SK-N-SH (cell line): ENCODE data around the gene NCS1. TPM values are rescaled to one million over a fixed set of nuclear protein-coding genes. Genes with fewer than 3 reads are reported as not detected.

Experiments used
- CTCF ChIA-PET: fragments of 300-600, 350-600 bp; formaldehyde crosslinking; extraction: SDS; loops from one replicate; lab custom pipeline; 2021; lab: Yijun Ruan, JAX
- POLR2A ChIA-PET: fragments of 350-600 bp; sonication (Branson Sonifier 250); formaldehyde crosslinking; extraction: SDS; loops from one replicate; lab custom pipeline; 2020; ENCODE audit warnings: antibody characterized with exemption, inconsistent platforms; lab: Yijun Ruan, JAX
- DNase-seq: peaks from one replicate; pipeline ENCODE4 v3.0.0; 2012
- H2AFZ ChIP-seq: fragments of 200-600 bp; sonication (generic); 2 replicates; pipeline ENCODE4 v1.8.1; 2016; ENCODE audit warnings: antibody characterized with exemption, mild to moderate bottlenecking, low read depth
- H3F3A ChIP-seq: fragments of 200-600 bp; sonication (generic); replicated peaks from 2 replicates; pipeline ENCODE3; 2016; ENCODE audit warnings: antibody characterized with exemption, mild to moderate bottlenecking; ENCODE audit not compliant: insufficient read depth
- H3K27ac ChIP-seq, 2 experiments: fragments of 200-500 bp in 1 of 2; fragments of 200-600 bp in 1 of 2; sonication (Bioruptor generic) in 1 of 2; sonication (generic), shearing (Covaris generic) in 1 of 2; 2 replicates each; pipeline versions ENCODE4 v1.5.1 to v1.6.1; 2014 to 2016; ENCODE audit warnings: low read depth in 2 of 2, inconsistent platforms in 1 of 2, low read length in 1 of 2, mild to moderate bottlenecking in 1 of 2, mixed read lengths in 1 of 2
- H3K27me3 ChIP-seq: fragments of 200-600 bp; sonication (generic), shearing (Covaris generic); 2 replicates; pipeline ENCODE4 v1.6.1; 2016; ENCODE audit warnings: mixed run types; ENCODE audit not compliant: insufficient read depth
- H3K36me3 ChIP-seq, 2 experiments: fragments of 200-500 bp in 1 of 2; fragments of 200-600 bp in 1 of 2; sonication (Bioruptor generic) in 1 of 2; sonication (generic) in 1 of 2; replicated peaks in 1 of 2; 2 replicates each; pipeline versions ENCODE3 to v1.5.1; 2014 to 2016; ENCODE audit warnings: low read length in 1 of 2, mild to moderate bottlenecking in 1 of 2; ENCODE audit not compliant: insufficient read depth in 2 of 2, control insufficient read depth in 1 of 2
- H3K4me1 ChIP-seq, 2 experiments: fragments of 200-500 bp in 1 of 2; fragments of 200-600 bp in 1 of 2; sonication (Bioruptor generic) in 1 of 2; sonication (generic), shearing (Covaris generic) in 1 of 2; 2 replicates each; pipeline versions ENCODE4 v1.5.1 to v1.6.1; 2014 to 2016; ENCODE audit warnings: low read depth in 1 of 2, low read length in 1 of 2, mixed run types in 1 of 2; ENCODE audit not compliant: insufficient read depth in 2 of 2, control insufficient read depth in 1 of 2
- H3K4me2 ChIP-seq: fragments of 200-600 bp; sonication (generic), shearing (Covaris generic); 2 replicates; pipeline ENCODE4 v1.6.1; 2017; ENCODE audit warnings: mixed run types
- H3K4me3 ChIP-seq, 2 experiments: fragments of 200-500 bp in 1 of 2; fragments of 200-600 bp in 1 of 2; sonication (Bioruptor generic) in 1 of 2; sonication (generic), shearing (Covaris generic) in 1 of 2; 2 replicates each; pipeline versions ENCODE4 v1.5.1 to v1.8.1; 2014 to 2016; ENCODE audit warnings: low read depth in 2 of 2, inconsistent platforms in 1 of 2, low read length in 1 of 2, mild to moderate bottlenecking in 1 of 2, mixed read lengths in 1 of 2, moderate library complexity in 1 of 2
- H3K79me2 ChIP-seq: fragments of 200-600 bp; sonication (generic); 2 replicates; pipeline ENCODE4 v1.8.1; 2017; ENCODE audit warnings: mild to moderate bottlenecking; ENCODE audit not compliant: insufficient read depth
- H3K9ac ChIP-seq: fragments of 200-600 bp; sonication (generic); 2 replicates; pipeline ENCODE4 v1.6.1; 2017; ENCODE audit warnings: mixed run types
- H3K9me2 ChIP-seq: fragments of 200-600 bp; sonication (generic); 2 replicates; pipeline ENCODE4 v1.6.1; 2017; ENCODE audit warnings: mixed run types
- H3K9me3 ChIP-seq: fragments of 200-600 bp; sonication (generic); 2 replicates; pipeline ENCODE4 v1.6.1; 2017; ENCODE audit warnings: mixed run types, mild to moderate bottlenecking, moderate library complexity
- H4K20me1 ChIP-seq: fragments of 200-600 bp; sonication (generic); 2 replicates; pipeline ENCODE4 v1.6.1; 2017; ENCODE audit warnings: mild to moderate bottlenecking, mixed run types; ENCODE audit not compliant: insufficient read depth
- ELF1 ChIP-seq: IDR thresholded peaks from 2 replicates; pipeline ENCODE4 v1.4.0; 2012
- FOSL2 ChIP-seq: IDR thresholded peaks from 2 replicates; pipeline ENCODE4 v1.4.0; 2012; ENCODE audit warnings: low read depth, mild to moderate bottlenecking, moderate library complexity, borderline replicate concordance
- GABPA ChIP-seq: IDR thresholded peaks from 2 replicates; pipeline ENCODE4 v1.4.0; 2012; ENCODE audit warnings: low read depth, mild to moderate bottlenecking
- JUND ChIP-seq: IDR thresholded peaks from 2 replicates; pipeline ENCODE4 v1.4.0; 2012
- RFX5 ChIP-seq: IDR thresholded peaks from 2 replicates; pipeline ENCODE4 v1.6.1; 2012; ENCODE audit warnings: mild to moderate bottlenecking, improper control_type of control experiment, low read length
- RXRA ChIP-seq: IDR thresholded peaks from 2 replicates; pipeline ENCODE4 v1.4.0; 2012; ENCODE audit warnings: low read depth, mild to moderate bottlenecking, borderline replicate concordance
- SIN3A ChIP-seq: IDR thresholded peaks from 2 replicates; pipeline ENCODE4 v1.6.1; 2012; ENCODE audit warnings: low read depth, mild to moderate bottlenecking, low read length, moderate library complexity, borderline replicate concordance
- SMC3 ChIP-seq: IDR thresholded peaks from 2 replicates; pipeline ENCODE4 v1.6.1; 2012; ENCODE audit warnings: low read depth, low read length, improper control_type of control experiment
- TAF1 ChIP-seq: IDR thresholded peaks from 2 replicates; pipeline ENCODE4 v1.6.1; 2012; ENCODE audit warnings: low read depth, mild to moderate bottlenecking, low read length, moderate library complexity, borderline replicate concordance
- TEAD4 ChIP-seq: IDR thresholded peaks from 2 replicates; pipeline ENCODE4 v1.4.0; 2012; ENCODE audit warnings: mild to moderate bottlenecking, borderline replicate concordance; ENCODE audit not compliant: insufficient read depth
- WGBS: methylation state at CpG from one replicate; pipeline ENCODE4 v1.1.6; 2017; ENCODE audit warnings: low lambda C conversion rate; 5-methylcytosine and 5-hydroxymethylcytosine counted together
- polyA plus RNA-seq, 3 experiments: library from polyadenylated mRNA; depleted of rRNA; stranded (reverse); fragments of >200 nt; gene quantifications; 2 replicates each; pipeline ENCODE4 v1.2.3, GENCODE V29; 2012
- TF ChIP-seq, protein P1 (sequence below): IDR thresholded peaks from 2 replicates; pipeline ENCODE4 v1.6.1; 2012; ENCODE audit warnings: mild to moderate bottlenecking, low read depth, low read length, moderate library complexity
- TF ChIP-seq, protein P2 (sequence below): fragments of 200-600 bp; sonication (generic); IDR thresholded peaks from 2 replicates; pipeline ENCODE4 v1.6.1; 2017; ENCODE audit warnings: antibody characterized with exemption, mild to moderate bottlenecking, moderate library complexity
- TF ChIP-seq, protein P3 (sequence below): IDR thresholded peaks from 2 replicates; pipeline ENCODE4 v1.4.0; 2012; ENCODE audit warnings: low read depth, borderline replicate concordance

The NCS1 gene
- polyA plus RNA-seq, 1 of the 3 experiments (the other 2 are of a cell fraction), result 40.6 TPM

GRCh38 chr9:130225586-130225985 is 53.4 kb downstream of the NCS1 start:
- DNase-seq, result no peak
- Histone ChIP-seq H3K27ac (no peak overlapping the region), H3K9me2 (no peaks in the 10 kb centered on the region), H3K27me3 (no peaks in the 10 kb centered on the region), H3K4me1 (peaks cover 0 to 3% of the 10 kb centered on the region in 2 experiments; a peak in 1 of 4 replicates), H3K79me2 (no peaks in the 10 kb centered on the region), H4K20me1 (no peaks in the 10 kb centered on the region), H3K9ac (no peak overlapping the region), H3K4me3 (no peak overlapping the region), H3K4me2 (no peak overlapping the region), H3K9me3 (no peaks in the 10 kb centered on the region; the same call in 1 of the 2 replicates), H2AFZ (no peak overlapping the region), H3F3A (peaks cover 6% of the 10 kb centered on the region), H3K36me3 (peaks cover 20 to 51% of the 10 kb centered on the region in 2 experiments)
- ChIA-PET POLR2A (no interaction called here), CTCF (interaction anchor here (1.1 to 4.3 kb wide), 3 partner anchors 11 to 119 kb away, joined by 3 to 28 read pairs (median 4); no protein-coding TSS in a partner anchor)
- 95% methylated on average over 16 of the region's 20 CpGs for WGBS
- TF ChIP-seq TAF1, result no peak
- TF ChIP-seq TEAD4, result no peak
- no peak for TF ChIP-seq GABPA
- no peak for TF ChIP-seq FOSL2
- TF ChIP-seq, protein P1, sequence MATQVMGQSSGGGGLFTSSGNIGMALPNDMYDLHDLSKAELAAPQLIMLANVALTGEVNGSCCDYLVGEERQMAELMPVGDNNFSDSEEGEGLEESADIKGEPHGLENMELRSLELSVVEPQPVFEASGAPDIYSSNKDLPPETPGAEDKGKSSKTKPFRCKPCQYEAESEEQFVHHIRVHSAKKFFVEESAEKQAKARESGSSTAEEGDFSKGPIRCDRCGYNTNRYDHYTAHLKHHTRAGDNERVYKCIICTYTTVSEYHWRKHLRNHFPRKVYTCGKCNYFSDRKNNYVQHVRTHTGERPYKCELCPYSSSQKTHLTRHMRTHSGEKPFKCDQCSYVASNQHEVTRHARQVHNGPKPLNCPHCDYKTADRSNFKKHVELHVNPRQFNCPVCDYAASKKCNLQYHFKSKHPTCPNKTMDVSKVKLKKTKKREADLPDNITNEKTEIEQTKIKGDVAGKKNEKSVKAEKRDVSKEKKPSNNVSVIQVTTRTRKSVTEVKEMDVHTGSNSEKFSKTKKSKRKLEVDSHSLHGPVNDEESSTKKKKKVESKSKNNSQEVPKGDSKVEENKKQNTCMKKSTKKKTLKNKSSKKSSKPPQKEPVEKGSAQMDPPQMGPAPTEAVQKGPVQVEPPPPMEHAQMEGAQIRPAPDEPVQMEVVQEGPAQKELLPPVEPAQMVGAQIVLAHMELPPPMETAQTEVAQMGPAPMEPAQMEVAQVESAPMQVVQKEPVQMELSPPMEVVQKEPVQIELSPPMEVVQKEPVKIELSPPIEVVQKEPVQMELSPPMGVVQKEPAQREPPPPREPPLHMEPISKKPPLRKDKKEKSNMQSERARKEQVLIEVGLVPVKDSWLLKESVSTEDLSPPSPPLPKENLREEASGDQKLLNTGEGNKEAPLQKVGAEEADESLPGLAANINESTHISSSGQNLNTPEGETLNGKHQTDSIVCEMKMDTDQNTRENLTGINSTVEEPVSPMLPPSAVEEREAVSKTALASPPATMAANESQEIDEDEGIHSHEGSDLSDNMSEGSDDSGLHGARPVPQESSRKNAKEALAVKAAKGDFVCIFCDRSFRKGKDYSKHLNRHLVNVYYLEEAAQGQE, result no peak
- TF ChIP-seq, protein P2, sequence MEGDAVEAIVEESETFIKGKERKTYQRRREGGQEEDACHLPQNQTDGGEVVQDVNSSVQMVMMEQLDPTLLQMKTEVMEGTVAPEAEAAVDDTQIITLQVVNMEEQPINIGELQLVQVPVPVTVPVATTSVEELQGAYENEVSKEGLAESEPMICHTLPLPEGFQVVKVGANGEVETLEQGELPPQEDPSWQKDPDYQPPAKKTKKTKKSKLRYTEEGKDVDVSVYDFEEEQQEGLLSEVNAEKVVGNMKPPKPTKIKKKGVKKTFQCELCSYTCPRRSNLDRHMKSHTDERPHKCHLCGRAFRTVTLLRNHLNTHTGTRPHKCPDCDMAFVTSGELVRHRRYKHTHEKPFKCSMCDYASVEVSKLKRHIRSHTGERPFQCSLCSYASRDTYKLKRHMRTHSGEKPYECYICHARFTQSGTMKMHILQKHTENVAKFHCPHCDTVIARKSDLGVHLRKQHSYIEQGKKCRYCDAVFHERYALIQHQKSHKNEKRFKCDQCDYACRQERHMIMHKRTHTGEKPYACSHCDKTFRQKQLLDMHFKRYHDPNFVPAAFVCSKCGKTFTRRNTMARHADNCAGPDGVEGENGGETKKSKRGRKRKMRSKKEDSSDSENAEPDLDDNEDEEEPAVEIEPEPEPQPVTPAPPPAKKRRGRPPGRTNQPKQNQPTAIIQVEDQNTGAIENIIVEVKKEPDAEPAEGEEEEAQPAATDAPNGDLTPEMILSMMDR, result no peak
- no peak for TF ChIP-seq ELF1
- no peak for TF ChIP-seq RFX5
- TF ChIP-seq RXRA, result no peak
- no peak for TF ChIP-seq SIN3A
- no peak for TF ChIP-seq JUND
- no peak for TF ChIP-seq SMC3
- TF ChIP-seq, protein P3, sequence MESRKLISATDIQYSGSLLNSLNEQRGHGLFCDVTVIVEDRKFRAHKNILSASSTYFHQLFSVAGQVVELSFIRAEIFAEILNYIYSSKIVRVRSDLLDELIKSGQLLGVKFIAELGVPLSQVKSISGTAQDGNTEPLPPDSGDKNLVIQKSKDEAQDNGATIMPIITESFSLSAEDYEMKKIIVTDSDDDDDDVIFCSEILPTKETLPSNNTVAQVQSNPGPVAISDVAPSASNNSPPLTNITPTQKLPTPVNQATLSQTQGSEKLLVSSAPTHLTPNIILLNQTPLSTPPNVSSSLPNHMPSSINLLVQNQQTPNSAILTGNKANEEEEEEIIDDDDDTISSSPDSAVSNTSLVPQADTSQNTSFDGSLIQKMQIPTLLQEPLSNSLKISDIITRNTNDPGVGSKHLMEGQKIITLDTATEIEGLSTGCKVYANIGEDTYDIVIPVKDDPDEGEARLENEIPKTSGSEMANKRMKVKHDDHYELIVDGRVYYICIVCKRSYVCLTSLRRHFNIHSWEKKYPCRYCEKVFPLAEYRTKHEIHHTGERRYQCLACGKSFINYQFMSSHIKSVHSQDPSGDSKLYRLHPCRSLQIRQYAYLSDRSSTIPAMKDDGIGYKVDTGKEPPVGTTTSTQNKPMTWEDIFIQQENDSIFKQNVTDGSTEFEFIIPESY, result no peak
